Thyroid gland (tissue), 4 donors: ENCODE data around the gene GSG1L2. TPM values are rescaled to one million over a fixed set of nuclear protein-coding genes. Genes with fewer than 3 reads are reported as not detected.
A peak's percentile ranks its signal among the peaks of the same experiment; 100 is the strongest.

Experiments used
- DNase-seq, 2 donors: peaks; one replicate each; pipeline ENCODE4 v3.0.0-alpha.2; 2019
- H3K27ac ChIP-seq, 3 donors: fragments of 200-600 bp; sonication (generic); 1 replicate in 2 of 3; 2 replicates in 1 of 3; pipeline ENCODE4 v1.5.1; 2016 to 2019; ENCODE audit warnings: mild to moderate bottlenecking in 1 of 3, moderate library complexity in 1 of 3
- H3K27me3 ChIP-seq: fragments of 200-600 bp; sonication (generic); one replicate; pipeline ENCODE4 v1.5.1; 2019
- H3K36me3 ChIP-seq, 2 donors: fragments of 200-600 bp; sonication (generic); one replicate each; pipeline ENCODE4 v1.5.1; 2016 to 2019
- H3K4me1 ChIP-seq, 2 donors: fragments of 200-600 bp; sonication (generic); one replicate each; pipeline ENCODE4 v1.5.1; 2017 to 2019
- H3K4me3 ChIP-seq, 3 donors: fragments of 200-600 bp; sonication (generic); replicated peaks in 1 of 3; 1 replicate in 2 of 3; 2 replicates in 1 of 3; pipeline ENCODE4 v1.5.1; 2016; ENCODE audit warnings: mild to moderate bottlenecking in 1 of 3
- H3K9me3 ChIP-seq: fragments of 200-600 bp; sonication (generic); one replicate; pipeline ENCODE4 v1.5.1; 2017
- POLR2A ChIP-seq, 2 donors: fragments of 450-650 bp; IDR thresholded peaks; one replicate each; pipeline ENCODE4 v1.6.1; 2017; ENCODE audit warnings: antibody characterized with exemption in 2 of 2, mild to moderate bottlenecking in 2 of 2, moderate library complexity in 1 of 2
- WGBS, 2 donors: methylation state at CpG; one replicate each; pipeline ENCODE4 v1.1.5; 2017; 5-methylcytosine and 5-hydroxymethylcytosine counted together
- intact Hi-C: fragments of 100-400 bp; cut with DNase I; formaldehyde crosslinking; loops from one replicate; pipeline ENCODE4 v1.15.1; 2023
- total RNA-seq, 4 donors: library from RNA; depleted of rRNA; stranded (reverse); fragments of >200 nt; gene quantifications; one replicate each; pipeline ENCODE4 v1.2.3, GENCODE V29; 2016
- TF ChIP-seq, protein P1 (sequence below), 6 experiments: fragments of 200-600 bp in 3 of 6; fragments of 450-650 bp in 3 of 6; sonication (generic) in 3 of 6; IDR thresholded peaks; one replicate each; pipeline ENCODE4 v1.5.1; 2016 to 2019; ENCODE audit warnings: antibody characterized with exemption in 6 of 6, mild to moderate bottlenecking in 2 of 6, inconsistent platforms in 1 of 6, moderate library complexity in 1 of 6

GSG1L2 gene
- total RNA-seq, 4 donors from 2014 or later = not detected

DNA sequence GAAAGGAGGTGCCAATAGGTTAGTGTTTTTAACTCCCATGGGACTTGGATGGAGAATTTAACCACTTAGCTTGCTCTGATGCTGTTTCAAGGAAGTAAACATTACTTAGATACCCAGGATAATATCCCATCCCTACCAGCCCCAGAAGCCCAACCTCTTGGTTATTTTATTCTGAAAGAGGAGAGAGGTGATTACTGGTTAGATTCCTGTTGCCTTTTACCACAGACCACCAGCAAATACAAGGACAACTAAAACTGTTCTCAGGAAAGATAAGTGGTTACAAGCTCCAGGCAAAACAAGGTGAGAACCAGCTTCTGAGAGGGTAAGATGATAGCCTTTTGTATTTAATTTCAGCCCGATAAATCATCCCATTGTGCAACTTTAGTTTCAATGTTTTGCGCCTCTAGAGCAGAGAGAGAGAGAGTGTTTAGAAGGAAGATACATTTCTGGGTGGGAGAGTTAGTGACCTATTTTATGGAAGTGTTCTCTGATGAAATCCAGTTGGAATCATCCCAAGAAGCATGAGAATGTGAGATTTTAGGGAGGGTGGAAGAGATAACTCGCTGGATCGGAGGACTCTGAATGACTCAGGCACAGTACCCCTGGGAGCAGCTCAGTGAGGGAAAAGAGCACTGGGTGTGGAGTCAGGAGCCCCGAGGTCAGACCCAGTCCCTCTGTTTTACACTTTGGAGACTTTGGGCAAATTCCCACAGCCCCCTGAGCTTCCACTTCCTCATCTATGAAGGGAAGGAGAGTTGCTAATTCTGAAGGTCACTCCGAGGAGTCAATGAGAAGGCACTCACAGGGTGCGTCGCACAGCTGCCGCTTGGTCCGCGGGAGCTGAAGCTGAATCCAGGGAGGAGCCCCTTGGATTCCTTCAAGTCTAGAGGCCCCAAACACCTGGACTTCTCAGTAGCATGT is 15.9 kb upstream of the GSG1L2 start:
- DNase-seq = peak; percentile 12 to 19
- Histone ChIP-seq H3K9me3 (no peaks in the 10 kb centered on the region), H3K27me3 (no peaks in the 10 kb centered on the region), H3K4me1 (no peaks in the 10 kb centered on the region), H3K36me3 (no peaks in the 10 kb centered on the region), H3K27ac (no peak overlapping the region), H3K4me3 (no peak overlapping the region)
- WGBS, 2 donors = 55 to 67% methylated on average over 11 of the region's 11 CpGs
- intact Hi-C loops = no loop called here
- TF ChIP-seq POLR2A (IDR thresholded peaks at IDR 0.05) = no peak
- TF ChIP-seq, protein P1, sequence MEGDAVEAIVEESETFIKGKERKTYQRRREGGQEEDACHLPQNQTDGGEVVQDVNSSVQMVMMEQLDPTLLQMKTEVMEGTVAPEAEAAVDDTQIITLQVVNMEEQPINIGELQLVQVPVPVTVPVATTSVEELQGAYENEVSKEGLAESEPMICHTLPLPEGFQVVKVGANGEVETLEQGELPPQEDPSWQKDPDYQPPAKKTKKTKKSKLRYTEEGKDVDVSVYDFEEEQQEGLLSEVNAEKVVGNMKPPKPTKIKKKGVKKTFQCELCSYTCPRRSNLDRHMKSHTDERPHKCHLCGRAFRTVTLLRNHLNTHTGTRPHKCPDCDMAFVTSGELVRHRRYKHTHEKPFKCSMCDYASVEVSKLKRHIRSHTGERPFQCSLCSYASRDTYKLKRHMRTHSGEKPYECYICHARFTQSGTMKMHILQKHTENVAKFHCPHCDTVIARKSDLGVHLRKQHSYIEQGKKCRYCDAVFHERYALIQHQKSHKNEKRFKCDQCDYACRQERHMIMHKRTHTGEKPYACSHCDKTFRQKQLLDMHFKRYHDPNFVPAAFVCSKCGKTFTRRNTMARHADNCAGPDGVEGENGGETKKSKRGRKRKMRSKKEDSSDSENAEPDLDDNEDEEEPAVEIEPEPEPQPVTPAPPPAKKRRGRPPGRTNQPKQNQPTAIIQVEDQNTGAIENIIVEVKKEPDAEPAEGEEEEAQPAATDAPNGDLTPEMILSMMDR (IDR thresholded peaks at IDR 0.05) = no peak

DNA sequence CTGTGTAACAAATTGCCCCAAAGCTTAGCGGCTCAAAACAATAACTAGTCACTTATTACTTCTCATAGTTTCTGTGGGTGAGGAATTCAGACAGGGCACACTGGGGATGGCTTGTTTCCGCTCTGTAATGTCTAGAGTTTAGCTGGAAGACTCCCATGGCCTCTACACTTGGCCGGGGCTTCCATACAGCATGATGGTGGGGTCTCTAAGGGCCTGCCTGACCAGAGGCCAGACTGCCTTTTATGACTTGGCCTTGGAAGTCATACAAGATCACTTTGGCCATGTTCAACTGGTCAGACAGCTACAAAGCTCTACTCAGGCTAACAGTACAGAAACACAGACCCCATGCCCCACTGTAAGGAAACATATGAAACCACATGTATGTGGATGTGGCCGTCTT is 12.0 kb upstream of the GSG1L2 start:
- Histone ChIP-seq H3K36me3 (no peaks in the 10 kb centered on the region), H3K27me3 (no peaks in the 10 kb centered on the region), H3K27ac (no peak overlapping the region), H3K9me3 (no peaks in the 10 kb centered on the region), H3K4me1 (no peaks in the 10 kb centered on the region), H3K4me3 (no peak overlapping the region)
- no peak for DNase-seq
- TF ChIP-seq, protein P1 (IDR thresholded peaks at IDR 0.05) = no peak
- TF ChIP-seq POLR2A (IDR thresholded peaks at IDR 0.05) = no peak
- intact Hi-C loops = no loop called here
- WGBS, 2 donors = 89 to 92% methylated on average over 4 of the region's 4 CpGs

DNA sequence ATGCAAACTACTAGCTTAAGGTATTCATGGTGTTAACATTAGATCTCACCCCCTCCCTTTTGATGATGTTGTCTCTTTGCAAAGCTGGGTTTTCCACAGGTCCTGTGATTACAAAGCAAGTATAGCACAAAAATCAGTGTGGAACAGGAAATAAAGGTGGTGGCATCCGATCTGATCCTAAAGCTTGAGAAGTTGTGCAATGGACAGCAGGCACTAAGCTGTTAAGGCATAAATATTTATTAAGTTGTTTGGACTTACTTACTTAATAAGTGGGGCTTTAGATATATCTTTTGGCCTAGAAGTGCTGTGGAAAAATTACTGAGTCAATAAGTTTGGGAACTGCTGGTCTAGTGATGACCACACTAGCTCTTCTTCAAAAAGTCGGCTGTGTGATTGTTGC is 8.8 kb upstream of the GSG1L2 start:
- no peak for TF ChIP-seq POLR2A (IDR thresholded peaks at IDR 0.05)
- TF ChIP-seq, protein P1 (IDR thresholded peaks at IDR 0.05) = no peak
- Histone ChIP-seq H3K36me3 (no peaks in the 10 kb centered on the region), H3K27ac (no peak overlapping the region), H3K4me1 (no peaks in the 10 kb centered on the region), H3K9me3 (no peaks in the 10 kb centered on the region), H3K4me3 (no peak overlapping the region), H3K27me3 (no peaks in the 10 kb centered on the region)
- intact Hi-C loops = no loop called here
- WGBS, 2 donors = 88 to 90% methylated on average over 2 of the region's 2 CpGs
- DNase-seq = no peak

DNA sequence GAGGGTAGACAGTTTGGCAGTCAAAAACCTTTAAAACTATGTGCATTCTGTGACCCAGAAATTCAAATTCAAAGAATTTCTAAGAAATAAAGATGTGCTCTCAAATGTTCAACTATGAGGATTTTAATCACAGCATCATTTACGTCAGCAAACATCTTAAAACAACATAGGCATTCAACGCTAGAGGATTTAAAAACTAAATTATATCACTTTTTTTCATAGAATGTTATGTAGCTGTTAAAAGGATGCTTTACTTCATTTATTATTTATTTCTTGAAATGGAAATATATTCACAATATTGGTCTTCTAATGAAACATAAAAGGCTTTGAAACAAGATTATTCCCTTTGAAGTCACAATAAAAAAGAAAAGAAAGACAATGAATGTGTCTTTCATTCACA is 7.5 kb upstream of the GSG1L2 start:
- H3K27me3 ChIP-seq = no peaks in the 10 kb centered on the region
- intact Hi-C loops = no loop called here
- H3K4me1 ChIP-seq = no peaks in the 10 kb centered on the region
- 83 to 88% methylated on average over 2 of the region's 2 CpGs for WGBS, 2 donors
- H3K36me3 ChIP-seq = no peaks in the 10 kb centered on the region
- H3K9me3 ChIP-seq = no peaks in the 10 kb centered on the region
- no peak for DNase-seq
- H3K27ac ChIP-seq = no peak overlapping the region
- no peak overlapping the region for H3K4me3 ChIP-seq
- TF ChIP-seq, protein P1 (IDR thresholded peaks at IDR 0.05) = no peak
- TF ChIP-seq POLR2A (IDR thresholded peaks at IDR 0.05) = no peak
